ENCODE data around the gene ZNF737. TPM values are rescaled to one million over a fixed set of nuclear protein-coding genes. Genes with fewer than 3 reads are reported as not detected.

ZNF737 gene
- total and polyA plus RNA-seq, 2 of the 4 experiments (the other 2 are of a cell fraction): 2.0 to 5.0 TPM

DNA sequence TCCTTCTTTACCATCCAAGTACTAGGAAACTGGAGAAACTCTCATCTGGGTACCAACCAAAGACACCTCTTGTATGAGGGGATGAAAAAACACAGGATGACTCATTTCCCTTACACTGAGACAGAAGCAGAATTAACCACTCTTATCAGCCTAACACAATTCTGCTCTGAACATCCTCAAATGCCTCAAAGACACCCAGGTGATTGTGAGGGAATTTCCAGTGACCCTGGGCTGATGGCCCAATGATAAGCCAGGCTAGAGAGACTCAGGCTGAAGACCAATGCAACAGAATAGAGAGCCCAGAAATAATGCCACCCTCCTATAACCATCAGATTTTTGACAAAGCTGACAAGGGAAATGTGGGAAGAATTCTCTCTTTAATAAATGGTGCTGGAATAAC is 7.0 kb downstream of the ZNF737 start:
- DNase-seq (no peak), ATAC-seq (ENCODE audit: low read depth) (no peak)
- H2AK9ac ChIP-seq (replicated peaks; ENCODE audit: low read depth, low read length, poor library complexity): no peak overlapping the region
- no peaks in the 10 kb centered on the region for H3K9me1 ChIP-seq (ENCODE audit: insufficient read depth, low read length)
- intact Hi-C loops (cut with micrococcal nuclease) (no loop called here), dilution Hi-C loops (cut with HindIII; ENCODE audit: low sequenced_read_pairs, unreplicated experiment) (no loop called here), in situ Hi-C loops (cut with MboI; ENCODE audit: low sequenced_read_pairs) (no loop called here)
- no peaks in the 10 kb centered on the region for H4K20me1 ChIP-seq (ENCODE audit: insufficient read depth, low read length)
- H3K27me3 ChIP-seq (ENCODE audit: control insufficient read depth, insufficient read depth, low read length): no peaks in the 10 kb centered on the region
- no peak overlapping the region for H3K4me3 ChIP-seq (ENCODE audit: insufficient read depth, low read depth, low read length)
- no peak overlapping the region for H2BK20ac ChIP-seq (ENCODE audit: low read depth, low read length)
- no peak overlapping the region for H3K9ac ChIP-seq (ENCODE audit: low read depth, low read length)
- no peak overlapping the region for H4K91ac ChIP-seq (ENCODE audit: insufficient read depth, low read depth, low read length)
- H3K4ac ChIP-seq (ENCODE audit: low read depth, low read length): no peak overlapping the region
- no TSS peak for BruUV-seq (replicated peaks)
- H3K9me3 ChIP-seq (ENCODE audit: control insufficient read depth, insufficient read depth, low read length): peaks cover 47% of the 10 kb centered on the region
- POLR2A ChIA-PET (ENCODE audit: unreplicated experiment): no interaction called here
- H3K14ac ChIP-seq (replicated peaks; ENCODE audit: low read depth, low read length): no peak overlapping the region
- TF ChIP-seq BHLHE40 (IDR thresholded peaks at IDR 0.05; ENCODE audit: low read depth, low read length): no peak
- no peak for TF ChIP-seq SMC3 (IDR thresholded peaks at IDR 0.05; ENCODE audit: low read depth, low read length)
- TF ChIP-seq, protein P1, sequence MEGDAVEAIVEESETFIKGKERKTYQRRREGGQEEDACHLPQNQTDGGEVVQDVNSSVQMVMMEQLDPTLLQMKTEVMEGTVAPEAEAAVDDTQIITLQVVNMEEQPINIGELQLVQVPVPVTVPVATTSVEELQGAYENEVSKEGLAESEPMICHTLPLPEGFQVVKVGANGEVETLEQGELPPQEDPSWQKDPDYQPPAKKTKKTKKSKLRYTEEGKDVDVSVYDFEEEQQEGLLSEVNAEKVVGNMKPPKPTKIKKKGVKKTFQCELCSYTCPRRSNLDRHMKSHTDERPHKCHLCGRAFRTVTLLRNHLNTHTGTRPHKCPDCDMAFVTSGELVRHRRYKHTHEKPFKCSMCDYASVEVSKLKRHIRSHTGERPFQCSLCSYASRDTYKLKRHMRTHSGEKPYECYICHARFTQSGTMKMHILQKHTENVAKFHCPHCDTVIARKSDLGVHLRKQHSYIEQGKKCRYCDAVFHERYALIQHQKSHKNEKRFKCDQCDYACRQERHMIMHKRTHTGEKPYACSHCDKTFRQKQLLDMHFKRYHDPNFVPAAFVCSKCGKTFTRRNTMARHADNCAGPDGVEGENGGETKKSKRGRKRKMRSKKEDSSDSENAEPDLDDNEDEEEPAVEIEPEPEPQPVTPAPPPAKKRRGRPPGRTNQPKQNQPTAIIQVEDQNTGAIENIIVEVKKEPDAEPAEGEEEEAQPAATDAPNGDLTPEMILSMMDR (conservative IDR thresholded peaks at IDR 0.05; ENCODE audit: low read depth, low read length): no peak
- no peak for TF ChIP-seq RFX5 (IDR thresholded peaks at IDR 0.05; ENCODE audit: low read depth, low read length)
- no peak for TF ChIP-seq POLR2A (IDR thresholded peaks at IDR 0.05; ENCODE audit: low read depth, low read length)
- no peak for TF ChIP-seq FOS (IDR thresholded peaks at IDR 0.05; ENCODE audit: low read depth, low read length)
- TF ChIP-seq NFE2L2 (IDR thresholded peaks at IDR 0.05; ENCODE audit: low read depth, low read length): no peak
- TF ChIP-seq, protein P2, sequence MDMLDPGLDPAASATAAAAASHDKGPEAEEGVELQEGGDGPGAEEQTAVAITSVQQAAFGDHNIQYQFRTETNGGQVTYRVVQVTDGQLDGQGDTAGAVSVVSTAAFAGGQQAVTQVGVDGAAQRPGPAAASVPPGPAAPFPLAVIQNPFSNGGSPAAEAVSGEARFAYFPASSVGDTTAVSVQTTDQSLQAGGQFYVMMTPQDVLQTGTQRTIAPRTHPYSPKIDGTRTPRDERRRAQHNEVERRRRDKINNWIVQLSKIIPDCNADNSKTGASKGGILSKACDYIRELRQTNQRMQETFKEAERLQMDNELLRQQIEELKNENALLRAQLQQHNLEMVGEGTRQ (IDR thresholded peaks at IDR 0.05; ENCODE audit: low read depth, low read length): no peak
- TF ChIP-seq, protein P3, sequence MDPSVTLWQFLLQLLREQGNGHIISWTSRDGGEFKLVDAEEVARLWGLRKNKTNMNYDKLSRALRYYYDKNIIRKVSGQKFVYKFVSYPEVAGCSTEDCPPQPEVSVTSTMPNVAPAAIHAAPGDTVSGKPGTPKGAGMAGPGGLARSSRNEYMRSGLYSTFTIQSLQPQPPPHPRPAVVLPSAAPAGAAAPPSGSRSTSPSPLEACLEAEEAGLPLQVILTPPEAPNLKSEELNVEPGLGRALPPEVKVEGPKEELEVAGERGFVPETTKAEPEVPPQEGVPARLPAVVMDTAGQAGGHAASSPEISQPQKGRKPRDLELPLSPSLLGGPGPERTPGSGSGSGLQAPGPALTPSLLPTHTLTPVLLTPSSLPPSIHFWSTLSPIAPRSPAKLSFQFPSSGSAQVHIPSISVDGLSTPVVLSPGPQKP (IDR thresholded peaks at IDR 0.05; ENCODE audit: borderline replicate concordance, low read depth, low read length): no peak
- TF ChIP-seq MAZ (IDR thresholded peaks at IDR 0.05; ENCODE audit: borderline replicate concordance, low read depth, low read length): no peak
- no peak for TF ChIP-seq RAD21 (IDR thresholded peaks at IDR 0.05; ENCODE audit: low read length)
- TF ChIP-seq CHD1 (IDR thresholded peaks at IDR 0.05; ENCODE audit: low read depth, low read length): no peak
- no peak for TF ChIP-seq MAFK (IDR thresholded peaks at IDR 0.05; ENCODE audit: low read depth, low read length)
- no peak overlapping the region for H2AFZ ChIP-seq (replicated peaks; ENCODE audit: low read length, poor library complexity)
- no peak overlapping the region for H4K5ac ChIP-seq (ENCODE audit: low read depth, low read length)
- H3K23ac ChIP-seq (ENCODE audit: low read depth, low read length): no peak overlapping the region
- H3K4me2 ChIP-seq (ENCODE audit: low read depth, low read length): no peak overlapping the region
- no peaks in the 10 kb centered on the region for H3K4me1 ChIP-seq (ENCODE audit: control insufficient read depth, insufficient read depth, low read length)
- no peak overlapping the region for H3K27ac ChIP-seq (ENCODE audit: insufficient read depth, low read length)
- H3K79me1 ChIP-seq (ENCODE audit: low read depth in 1 of 2, low read length in 2 of 2): no peaks in the 10 kb centered on the region
- H4K8ac ChIP-seq (ENCODE audit: low read depth in 2 of 2, low read length in 2 of 2): no peak overlapping the region
- CTCF ChIA-PET: no interaction called here
- H2BK120ac ChIP-seq (ENCODE audit: low read depth, low read length): no peak overlapping the region
- no peak overlapping the region for H2AK5ac ChIP-seq (ENCODE audit: low read depth, low read length)
- no peak overlapping the region for H2BK15ac ChIP-seq (ENCODE audit: low read depth, low read length)
- no peak overlapping the region for H3K18ac ChIP-seq (ENCODE audit: low read depth, low read length)
- H3K36me3 ChIP-seq (ENCODE audit: control insufficient read depth, insufficient read depth, low read length): peaks cover 14% of the 10 kb centered on the region
- H2BK5ac ChIP-seq (ENCODE audit: low read depth, low read length, poor library complexity, severe bottlenecking): no peak overlapping the region
- H3K56ac ChIP-seq (ENCODE audit: extremely low read depth, insufficient read depth, low read length): no peak overlapping the region

Measured in IMR-90 (cell line).